ENCODE measurements around the gene CCNG1. TPM values are rescaled to one million over a fixed set of nuclear protein-coding genes. Genes with fewer than 3 reads are reported as not detected.

Gene CCNG1
- polyA plus RNA-seq, 2 of the 4 experiments (the other 2 are of a cell fraction) = 76.5 to 80.8 TPM

DNA sequence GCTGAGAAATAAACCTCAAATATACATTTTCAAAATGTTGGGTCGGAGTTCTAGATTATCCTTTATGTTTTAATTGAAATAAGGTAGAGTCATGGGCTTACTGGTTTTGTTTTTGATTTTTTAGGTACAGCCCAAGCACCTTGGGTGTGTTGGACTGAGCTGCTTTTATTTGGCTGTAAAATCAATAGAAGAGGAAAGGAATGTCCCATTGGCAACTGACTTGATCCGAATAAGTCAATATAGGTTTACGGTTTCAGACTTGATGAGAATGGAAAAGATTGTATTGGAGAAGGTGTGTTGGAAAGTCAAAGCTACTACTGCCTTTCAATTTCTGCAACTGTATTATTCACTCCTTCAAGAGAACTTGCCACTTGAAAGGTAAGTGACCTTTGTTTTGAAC is 3.6 kb downstream of the CCNG1 start:
- TF ChIP-seq BCL3 (IDR thresholded peaks at IDR 0.05) (no peak), EHMT2 (IDR thresholded peaks at IDR 0.05; ENCODE audit: low read depth) (no peak), HOXB5 (CRISPR knock-in tag; IDR thresholded peaks at IDR 0.05) (no peak), NR3C1 (IDR thresholded peaks at IDR 0.05) (no peak), GATA3 (IDR thresholded peaks at IDR 0.05; ENCODE audit: borderline replicate concordance) (no peak), TFCP2L1 (CRISPR knock-in tag; IDR thresholded peaks at IDR 0.05) (no peak), HEYL (CRISPR knock-in tag; IDR thresholded peaks at IDR 0.05) (no peak), TP53 (CRISPR knock-in tag; IDR thresholded peaks at IDR 0.05) (no peak), EP300 (IDR thresholded peaks at IDR 0.05) (no peak), HMGXB4 (CRISPR knock-in tag; IDR thresholded peaks at IDR 0.05; ENCODE audit: borderline replicate concordance) (no peak), HOXA7 (CRISPR knock-in tag; IDR thresholded peaks at IDR 0.05) (no peak), PHF8 (IDR thresholded peaks at IDR 0.05; ENCODE audit: borderline replicate concordance, low read depth) (no peak), FOSB (CRISPR knock-in tag; IDR thresholded peaks at IDR 0.05) (no peak), CHD2 (IDR thresholded peaks at IDR 0.05; ENCODE audit: low read length, partially characterized antibody) (no peak), HOXB13 (CRISPR knock-in tag; IDR thresholded peaks at IDR 0.05; ENCODE audit: low read depth) (no peak)
- Histone ChIP-seq H3K27ac (no peak overlapping the region), H3K4me2 (no peak overlapping the region), H3K4me3 (no peak overlapping the region), H3K9me3 (no peaks in the 10 kb centered on the region), H3K4me1 (peaks cover 18% of the 10 kb centered on the region)
- WGBS (ENCODE audit: missing lambda C conversion rate) = 95% methylated on average over 3 of the region's 3 CpGs
- ATAC-seq (no peak), FAIRE-seq (no peak), DNase-seq (ENCODE audit: low read depth in 1 of 2, low spot score in 1 of 2) (no peak)
- CTCF ChIA-PET = interaction anchor here (1.0 kb wide), 1 partner anchor 13 kb away, joined by 3 read pairs; no protein-coding TSS in a partner anchor
- POLR2A ChIA-PET = interaction anchor here (2.8 to 3.9 kb wide), 2 partner anchors 19 kb away, joined by 17 to 76 read pairs; partner anchors contain the start of genes HMMR and NUDCD2

GRCh38 chr5:163444526-163444925 is 7.1 kb downstream of the CCNG1 start:
- peaks cover 11% of the 10 kb centered on the region for H3K4me1 ChIP-seq
- DNase-seq (ENCODE audit: low read depth in 1 of 2, low spot score in 1 of 2) (no peak), FAIRE-seq (no peak), ATAC-seq (no peak)
- POLR2A ChIA-PET = no interaction called here
- H3K27ac ChIP-seq = no peak overlapping the region
- CTCF ChIA-PET = no interaction called here
- no peak overlapping the region for H3K4me3 ChIP-seq
- TF ChIP-seq ESRRA (IDR thresholded peaks at IDR 0.05; ENCODE audit: borderline replicate concordance, low read length) (no peak), CBX2 (IDR thresholded peaks at IDR 0.05; ENCODE audit: borderline replicate concordance, low read depth) (no peak)
- H3K9me3 ChIP-seq = no peaks in the 10 kb centered on the region
- H3K4me2 ChIP-seq = no peak overlapping the region
- 94% methylated on average over 1 of the region's 1 CpG for WGBS (ENCODE audit: missing lambda C conversion rate)

DNA sequence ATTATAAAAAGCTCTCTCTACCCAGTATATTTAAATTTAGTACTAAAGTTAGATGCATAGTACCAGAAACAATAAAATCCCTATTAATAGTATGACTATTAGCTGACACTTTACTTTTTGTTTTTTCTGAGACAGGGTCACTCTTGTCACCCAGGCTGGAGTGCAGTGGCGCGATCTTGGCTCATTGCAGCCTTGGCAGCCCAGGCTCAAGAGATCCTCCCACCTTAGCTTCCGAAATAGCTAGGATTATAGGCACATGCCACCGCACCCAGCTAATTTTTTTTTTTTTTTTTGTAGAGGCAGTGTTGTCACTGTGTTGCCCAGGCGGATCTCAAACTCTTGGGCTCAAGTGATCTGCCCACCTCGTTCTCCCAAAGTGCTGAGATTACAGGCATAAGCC is 8.0 kb downstream of the CCNG1 start:
- Histone ChIP-seq H3K4me1 (peaks cover 3% of the 10 kb centered on the region; the same call in 2 of the 3 replicates), H3K4me2 (no peak overlapping the region), H3K9me3 (no peaks in the 10 kb centered on the region), H3K27ac (no peak overlapping the region), H3K4me3 (no peak overlapping the region)
- ATAC-seq = no peak
- 92% methylated on average over 6 of the region's 6 CpGs for WGBS (ENCODE audit: missing lambda C conversion rate)
- DNase-seq (ENCODE audit: low read depth in 1 of 2, low spot score in 1 of 2) = no peak
- POLR2A ChIA-PET = interaction anchor here (1.1 kb wide), 1 partner anchor 15 kb away, joined by 5 read pairs; the partner anchor contains the start of genes HMMR and NUDCD2
- no peak for FAIRE-seq
- CTCF ChIA-PET = interaction anchor here (0.6 kb wide), 1 partner anchor 10 kb away, joined by 3 read pairs; no protein-coding TSS in a partner anchor
- TF ChIP-seq FOSL2 (IDR thresholded peaks at IDR 0.05) (no peak), FOSL2 (CRISPR knock-in tag; IDR thresholded peaks at IDR 0.05) (no peak), MAZ (IDR thresholded peaks at IDR 0.05; ENCODE audit: borderline replicate concordance, low read depth, low read length) (no peak), HDAC2 (IDR thresholded peaks at IDR 0.05) (no peak), HOXB5 (CRISPR knock-in tag; IDR thresholded peaks at IDR 0.05) (no peak), ESRRA (IDR thresholded peaks at IDR 0.05; ENCODE audit: borderline replicate concordance, low read length) (no peak), RCOR1 (IDR thresholded peaks at IDR 0.05; ENCODE audit: low read depth, low read length) (no peak), ZSCAN20 (CRISPR knock-in tag; IDR thresholded peaks at IDR 0.05) (no peak), RFX5 (IDR thresholded peaks at IDR 0.05) (no peak), TFCP2L1 (CRISPR knock-in tag; IDR thresholded peaks at IDR 0.05) (no peak), NR3C1 (IDR thresholded peaks at IDR 0.05) (no peak), MAFK (IDR thresholded peaks at IDR 0.05; ENCODE audit: partially characterized antibody) (no peak), ATOH8 (CRISPR knock-in tag; IDR thresholded peaks at IDR 0.05; ENCODE audit: low read depth) (no peak), EP300 (IDR thresholded peaks at IDR 0.05) (no peak), KDM5A (IDR thresholded peaks at IDR 0.05) (no peak), CHD2 (IDR thresholded peaks at IDR 0.05; ENCODE audit: low read length, partially characterized antibody) (no peak), SREBF2 (IDR thresholded peaks at IDR 0.05) (no peak), EHMT2 (IDR thresholded peaks at IDR 0.05; ENCODE audit: low read depth) (no peak)
